GM13976 (cell line): ENCODE data around the gene ATG16L2.

Experiments used
- DNase-seq: peaks from one replicate; pipeline ENCODE4 v3.0.0; 2012; ENCODE audit warnings: low spot score
- CTCF ChIP-seq: IDR thresholded peaks from 2 replicates; pipeline ENCODE4 v1.5.1; 2012; ENCODE audit warnings: borderline replicate concordance, mild to moderate bottlenecking; ENCODE audit not compliant: insufficient read depth; ENCODE audit errors: extremely low read depth, missing control alignments, control extremely low read depth
- in situ Hi-C: fragments of 300-500 bp; cut with MboI; formaldehyde crosslinking; loops from one replicate; pipeline ENCODE4 v1.12.0; 2022; ENCODE audit warnings: low sequenced_read_pairs, mixed read lengths, inconsistent platforms; ENCODE audit not compliant: unreplicated experiment

The ATG16L2 gene

GRCh38 chr11:72820439-72821139 is 6.4 kb downstream of the ATG16L2 start:
- DNase-seq, result no peak
- in situ Hi-C loops, result no loop called here

GRCh38 chr11:72821221-72821919 is 7.2 kb downstream of the ATG16L2 start:
- no peak for DNase-seq
- in situ Hi-C loops, result no loop called here
- TF ChIP-seq CTCF, result no peak

More at GRCh38 chr11:72820439-72821139, 6.4 kb downstream of the ATG16L2 start:
- TF ChIP-seq CTCF, result no peak

GRCh38 chr11:72821920-72822799 is 7.9 kb downstream of the ATG16L2 start:
- in situ Hi-C loops, result no loop called here
- peak; percentile 94 for DNase-seq
- no peak for TF ChIP-seq CTCF

GRCh38 chr11:72823105-72823804 is 9.0 kb downstream of the ATG16L2 start:
- no peak for DNase-seq
- TF ChIP-seq CTCF, result no peak
- in situ Hi-C loops, result no loop called here

- no peak for TF ChIP-seq CTCF
- DNase-seq, result no peak
- in situ Hi-C loops, result no loop called here
These were observed 9.8 kb downstream of the ATG16L2 start for GRCh38 chr11:72824020-72824419.
